Superior temporal gyrus (tissue), 1 donor: ENCODE data around the gene ATF6B.
"Not testable (repeated sequence)": the region's sequence is repeated elsewhere in the genome, so short reads cannot be mapped to it uniquely, and the experiment has no call there.

ENCODE experiments used
- DNase-seq: peaks from one replicate; pipeline ENCODE4 v3.0.0-alpha.2; 2016; ENCODE audit errors: extremely low spot score

ATF6B gene

DNA sequence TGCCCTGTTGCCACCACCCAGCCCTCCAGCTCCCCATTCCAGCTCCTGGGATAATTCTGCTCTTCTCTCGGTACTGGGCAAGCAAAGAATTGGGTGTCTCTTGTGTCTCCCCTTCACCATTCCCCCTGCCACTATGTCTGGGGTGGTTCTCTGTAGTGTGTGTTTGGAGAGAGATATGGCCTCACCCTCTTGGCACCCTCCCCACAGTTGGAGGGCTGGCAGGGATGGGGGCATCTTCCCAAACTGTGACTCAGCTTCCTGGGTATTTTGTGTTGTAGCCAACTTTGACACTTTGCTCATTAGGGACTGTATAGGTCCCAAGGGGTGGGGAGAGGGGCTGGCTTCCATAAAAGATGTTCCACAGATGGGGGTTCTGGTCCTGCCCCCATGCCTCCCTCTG lies 20.6 kb downstream of the ATF6B start:
- no peak for DNase-seq

DNA sequence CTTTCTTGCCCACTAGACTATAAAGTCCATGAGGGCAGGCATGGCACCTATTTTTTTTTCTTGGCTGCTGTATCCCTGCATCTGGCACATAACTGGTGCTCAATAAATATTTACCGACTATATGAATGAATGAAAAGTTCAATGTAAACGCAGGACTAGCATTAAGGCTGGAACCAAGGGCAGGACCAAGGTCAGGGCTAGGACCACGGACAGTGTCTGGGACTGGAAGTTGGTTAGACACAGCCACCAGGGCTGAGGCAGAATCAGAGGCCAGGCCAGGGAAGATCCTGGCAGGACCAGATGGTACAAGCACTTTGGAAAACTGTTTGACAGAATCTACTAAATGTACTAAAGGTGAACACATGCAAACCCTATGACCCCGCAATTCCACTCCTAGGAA lies 22.6 kb downstream of the ATF6B start:
- no peak for DNase-seq

DNA sequence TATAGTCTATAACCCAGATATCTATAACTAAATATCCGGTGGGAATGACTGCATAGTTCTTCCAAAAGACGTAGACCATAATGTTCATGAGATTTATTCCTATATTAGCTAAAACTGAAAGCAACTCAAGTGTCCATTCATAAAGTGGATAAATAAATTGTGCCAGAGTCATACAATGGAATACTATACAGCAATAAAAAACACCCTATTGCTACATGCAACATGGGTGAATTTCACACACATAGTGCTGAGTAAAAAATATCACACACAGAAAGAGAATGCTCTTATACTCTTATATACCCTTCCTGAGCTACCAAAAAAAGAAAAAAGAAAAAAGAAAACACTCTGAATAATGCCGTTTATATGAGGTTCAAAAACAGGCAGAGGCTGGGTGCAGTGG lies 25.8 kb downstream of the ATF6B start:
- no peak for DNase-seq

DNA sequence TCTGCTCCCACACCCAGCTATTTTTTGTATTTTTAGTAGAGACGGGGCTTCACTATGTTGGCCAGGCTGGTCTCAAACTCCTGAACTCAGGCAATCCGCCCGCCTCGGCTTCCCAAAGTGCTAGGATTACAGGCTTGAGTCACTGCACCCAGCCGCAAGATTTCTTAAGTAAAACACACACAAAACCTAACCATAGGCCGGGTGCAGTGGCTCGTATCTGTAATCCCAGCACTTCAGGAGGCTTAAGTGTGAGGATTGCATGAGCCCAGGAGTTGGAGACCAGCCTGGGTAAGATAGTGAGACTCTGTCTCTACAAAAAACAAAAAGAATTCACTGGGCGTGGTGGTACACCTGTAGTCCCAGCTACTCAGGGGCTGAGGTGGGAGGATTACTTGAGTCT lies 27.8 kb downstream of the ATF6B start:
- not testable (repeated sequence) for DNase-seq

DNA sequence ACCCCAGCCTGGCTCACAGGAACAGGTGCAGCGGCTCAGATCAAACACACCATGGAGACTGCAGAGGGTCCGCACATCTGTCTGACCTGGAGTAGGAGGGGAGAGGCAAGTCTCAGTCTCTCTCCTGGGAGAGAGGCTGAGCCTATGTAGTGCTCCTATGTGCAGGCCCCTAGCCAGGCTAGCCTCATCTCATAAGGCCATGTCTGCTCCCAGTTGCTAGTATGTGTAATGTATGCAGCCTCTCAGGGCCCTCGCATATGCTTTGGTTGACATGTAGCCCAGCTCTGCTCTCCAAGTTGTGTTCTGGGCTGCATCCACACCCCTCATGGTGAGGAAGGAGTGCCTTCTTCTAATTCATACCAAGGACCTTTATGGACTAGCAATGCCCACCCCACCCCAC lies 30.7 kb downstream of the ATF6B start:
- DNase-seq = no peak

DNA sequence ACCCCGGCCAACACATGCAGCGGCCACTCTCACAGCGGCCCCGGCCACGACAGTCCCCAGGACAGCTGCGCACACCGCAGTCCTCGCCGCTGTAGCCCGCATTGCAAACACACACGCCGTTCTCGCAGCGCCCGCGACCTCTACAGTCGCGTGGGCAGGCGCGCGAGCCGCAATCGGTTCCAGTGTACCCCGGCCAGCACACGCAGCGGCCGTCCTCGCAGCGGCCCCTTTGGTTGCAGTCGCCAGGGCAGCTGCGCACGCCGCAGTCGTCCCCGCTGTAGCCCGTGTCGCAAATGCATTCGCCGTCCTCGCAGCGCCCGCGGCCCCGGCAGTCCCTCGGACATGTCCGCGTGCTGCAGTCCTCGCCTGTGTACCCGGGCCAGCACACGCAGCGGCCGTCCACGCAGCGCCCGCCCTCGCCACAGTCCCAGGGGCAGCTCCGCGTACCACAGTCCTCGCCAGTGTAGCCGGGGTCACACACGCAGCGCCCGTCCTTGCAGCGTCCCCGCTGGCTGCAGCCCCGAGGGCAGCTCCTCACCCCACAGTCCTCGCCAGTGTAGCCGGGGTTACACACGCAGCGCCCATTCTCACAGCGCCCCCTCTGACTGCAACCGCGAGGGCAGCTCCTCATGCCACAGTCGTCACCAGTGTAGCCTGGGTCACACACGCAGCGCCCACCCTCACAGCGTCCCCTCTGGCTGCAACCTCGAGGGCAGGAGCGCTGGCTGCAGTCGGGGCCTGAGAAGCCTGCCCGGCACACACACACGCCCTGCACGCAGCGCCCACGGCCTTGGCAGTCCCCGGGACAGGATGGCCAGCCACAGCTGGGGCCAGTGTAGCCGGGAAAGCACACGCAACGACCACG lies 31.4 kb downstream of the ATF6B start:
- no peak for DNase-seq

DNA sequence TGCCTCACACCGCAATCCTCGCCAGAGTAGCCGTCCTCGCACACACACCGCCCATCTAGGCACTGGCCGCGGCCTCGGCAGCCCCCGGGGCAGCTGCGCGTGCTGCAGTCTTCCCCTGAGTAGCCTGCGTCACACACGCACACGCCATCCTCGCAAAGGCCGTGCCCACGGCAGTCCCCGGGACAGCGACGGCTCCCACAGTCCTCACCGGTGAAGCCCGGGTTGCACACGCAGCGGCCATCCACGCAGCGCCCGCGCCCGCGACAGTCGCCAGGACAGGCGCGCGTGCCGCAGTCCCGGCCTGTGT lies 32.0 kb downstream of the ATF6B start:
- DNase-seq = no peak

DNA sequence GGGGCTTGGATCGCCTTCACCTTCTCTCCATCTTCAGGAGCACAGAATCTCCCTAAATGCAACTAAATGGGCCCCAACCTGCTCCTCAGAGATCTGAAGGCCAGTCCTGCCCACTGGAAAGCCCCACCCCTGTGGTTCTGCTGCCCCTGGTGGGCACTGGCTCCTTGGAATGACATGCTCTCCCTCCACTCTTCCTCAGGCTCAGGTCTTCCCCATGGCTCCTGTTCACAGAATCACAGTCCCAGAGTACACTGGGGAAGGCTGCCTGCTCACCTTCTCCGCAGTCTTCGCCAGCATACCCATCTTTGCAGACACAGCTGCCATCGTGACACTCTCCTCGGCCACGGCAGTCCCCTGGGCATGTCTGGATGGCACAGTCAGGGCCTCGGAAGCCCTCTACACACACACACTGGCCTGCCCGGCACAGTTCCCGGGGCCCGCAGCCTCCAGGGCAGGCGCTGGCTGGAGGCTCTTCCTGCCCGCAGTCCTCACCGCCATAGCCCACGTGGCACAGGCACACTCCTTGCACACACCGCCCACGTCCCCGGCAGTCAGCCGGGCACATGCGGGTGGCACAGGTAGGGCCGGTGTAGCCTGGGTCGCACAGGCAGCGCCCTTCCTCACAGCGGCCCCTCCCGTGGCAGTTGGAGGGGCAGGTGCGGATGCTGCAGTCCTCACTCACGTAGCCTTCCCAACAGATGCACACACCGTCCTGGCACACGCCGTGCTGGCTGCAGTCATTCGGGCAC lies 32.5 kb downstream of the ATF6B start:
- no peak for DNase-seq

DNA sequence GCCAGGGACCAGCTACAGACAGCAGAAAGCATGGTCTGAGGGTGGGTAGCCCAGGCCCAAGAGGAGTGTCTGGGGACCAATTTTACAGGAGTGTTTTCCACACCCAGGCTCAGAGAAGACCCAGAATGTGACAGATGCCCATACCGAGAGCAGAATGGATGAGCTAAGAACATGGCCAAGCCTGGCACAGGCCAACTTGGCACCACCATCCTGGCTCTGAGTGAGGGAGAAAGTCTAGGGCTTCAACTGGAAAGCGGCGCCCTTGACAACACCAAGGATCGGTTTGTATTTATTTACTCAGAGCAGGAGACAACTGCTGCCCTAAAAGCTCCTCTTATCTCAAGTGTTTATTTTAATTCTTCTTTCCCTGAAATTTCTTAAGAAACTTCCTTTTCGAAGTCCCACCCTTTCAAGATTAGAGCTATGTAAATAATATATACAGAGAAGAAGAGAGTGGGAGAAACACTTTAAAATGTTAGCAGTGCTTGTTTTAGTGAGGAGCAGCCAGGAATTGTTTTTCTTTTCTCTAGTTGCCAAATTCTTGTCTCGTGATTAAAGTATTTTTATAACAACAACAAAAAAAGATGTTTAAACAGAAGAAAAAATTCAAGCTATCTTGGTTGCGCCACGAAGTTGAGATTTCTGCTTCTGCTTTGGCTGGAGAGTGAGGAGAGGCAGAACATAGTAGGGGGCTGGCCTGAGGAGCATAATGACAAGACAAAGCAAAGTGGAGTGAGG lies 35.1 kb downstream of the ATF6B start:
- peak; percentile 28 for DNase-seq

DNA sequence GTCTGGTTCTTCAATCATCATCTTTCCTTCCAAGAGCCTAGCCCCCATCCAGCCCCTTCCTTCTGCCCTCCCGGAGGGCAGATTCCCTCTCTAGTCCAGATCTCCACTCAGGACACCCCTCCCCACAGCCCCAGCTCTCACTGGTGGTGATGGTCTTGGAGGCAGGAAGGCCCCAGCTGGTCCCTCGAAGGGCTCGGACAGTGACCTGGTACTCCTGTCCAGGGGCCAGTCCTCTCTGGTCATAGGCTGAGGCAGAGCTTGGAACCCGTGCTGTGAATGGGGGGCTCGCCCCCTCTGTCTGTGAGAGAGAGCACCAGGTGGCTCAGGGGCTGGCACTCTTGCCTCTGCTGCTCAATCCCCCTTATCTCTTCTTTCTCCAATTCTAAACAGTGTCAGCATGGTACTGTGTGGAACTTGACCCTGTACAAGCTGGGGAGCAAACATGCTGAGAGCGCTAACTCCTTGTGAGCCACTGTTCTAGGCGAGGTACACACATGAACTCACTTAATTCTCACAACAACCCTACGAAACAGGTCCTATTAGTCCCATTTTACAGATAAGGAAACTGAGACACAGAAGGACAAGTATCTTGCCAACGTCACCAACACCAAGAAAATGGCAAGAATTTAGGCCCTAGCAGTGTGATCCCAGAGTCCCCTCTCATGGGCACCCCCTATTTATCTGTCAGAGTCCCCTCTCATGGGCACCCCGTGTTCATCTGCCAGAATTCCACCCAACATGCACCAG lies 38.8 kb downstream of the ATF6B start:
- DNase-seq = no peak

DNA sequence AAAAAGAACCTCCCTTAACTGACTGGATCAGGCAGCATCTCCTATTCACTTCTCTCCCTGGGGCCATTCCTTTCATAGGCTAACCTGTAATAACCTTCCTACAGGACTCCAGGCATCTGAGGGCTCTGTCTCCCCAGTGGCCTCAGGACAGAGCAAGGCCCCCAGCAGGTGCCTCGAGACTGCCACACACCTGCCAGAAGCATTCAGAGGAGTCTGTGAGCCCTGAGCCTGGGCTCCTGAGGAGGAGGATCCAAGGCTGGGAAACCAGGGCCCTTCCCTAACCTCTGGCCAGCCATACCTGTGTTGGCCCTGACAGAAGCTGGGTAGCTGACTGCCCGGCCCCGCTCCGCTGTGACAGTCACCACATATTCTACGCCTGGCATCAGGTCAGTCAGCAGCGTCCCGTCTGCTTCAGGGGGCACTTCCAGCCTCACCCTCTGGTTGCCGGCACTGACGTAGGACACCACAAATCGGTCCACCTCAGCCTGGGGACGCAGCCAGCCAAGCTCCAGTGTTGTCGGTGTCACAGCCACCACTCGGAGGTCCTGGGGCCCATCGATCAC lies 39.5 kb downstream of the ATF6B start:
- no peak for DNase-seq

DNA sequence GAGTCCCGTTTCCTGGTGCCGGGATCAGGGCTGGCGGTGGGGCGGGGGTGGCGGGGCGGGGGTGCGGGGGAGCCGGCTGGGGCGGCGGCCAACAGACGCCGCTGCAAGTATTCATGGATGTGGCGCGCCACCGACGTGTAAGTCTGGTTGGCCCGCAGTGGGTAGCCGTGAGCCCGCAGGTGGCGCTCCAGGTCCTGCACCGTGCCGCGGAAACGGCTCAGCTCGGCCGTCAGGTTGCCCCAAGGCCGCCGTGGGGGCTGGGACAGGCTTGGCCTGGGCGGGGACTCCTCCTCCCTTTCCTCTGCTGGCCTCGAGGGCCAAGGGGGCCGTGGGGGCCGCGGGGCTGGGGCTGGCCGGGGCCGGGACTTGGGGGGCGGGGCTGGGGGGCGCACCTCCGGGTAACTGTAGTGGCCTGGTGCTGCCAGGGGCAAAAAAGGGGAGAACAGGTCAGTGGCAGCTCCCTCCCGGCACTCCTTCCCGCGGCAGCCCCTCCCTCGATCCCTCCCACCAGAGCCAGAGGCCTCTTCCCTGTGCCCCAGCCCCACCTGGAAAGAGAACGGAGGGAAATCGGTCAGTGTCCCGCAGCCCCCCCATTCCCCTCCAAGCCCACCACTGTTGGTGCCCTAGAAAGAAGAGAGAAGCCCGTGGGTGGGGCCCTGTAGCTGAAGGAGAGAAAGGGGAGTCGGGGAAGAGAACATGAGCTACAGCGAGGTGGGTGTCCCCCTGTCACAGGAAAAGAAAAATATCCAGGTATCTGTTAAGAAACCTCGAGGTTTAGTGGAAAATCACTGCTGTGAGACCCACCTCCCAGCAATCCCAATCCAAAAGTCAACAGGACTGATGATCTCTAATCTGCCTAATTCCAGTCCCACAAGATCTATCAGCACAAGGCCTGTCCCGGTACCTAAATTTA lies 40.2 kb downstream of the ATF6B start:
- no peak for DNase-seq

DNA sequence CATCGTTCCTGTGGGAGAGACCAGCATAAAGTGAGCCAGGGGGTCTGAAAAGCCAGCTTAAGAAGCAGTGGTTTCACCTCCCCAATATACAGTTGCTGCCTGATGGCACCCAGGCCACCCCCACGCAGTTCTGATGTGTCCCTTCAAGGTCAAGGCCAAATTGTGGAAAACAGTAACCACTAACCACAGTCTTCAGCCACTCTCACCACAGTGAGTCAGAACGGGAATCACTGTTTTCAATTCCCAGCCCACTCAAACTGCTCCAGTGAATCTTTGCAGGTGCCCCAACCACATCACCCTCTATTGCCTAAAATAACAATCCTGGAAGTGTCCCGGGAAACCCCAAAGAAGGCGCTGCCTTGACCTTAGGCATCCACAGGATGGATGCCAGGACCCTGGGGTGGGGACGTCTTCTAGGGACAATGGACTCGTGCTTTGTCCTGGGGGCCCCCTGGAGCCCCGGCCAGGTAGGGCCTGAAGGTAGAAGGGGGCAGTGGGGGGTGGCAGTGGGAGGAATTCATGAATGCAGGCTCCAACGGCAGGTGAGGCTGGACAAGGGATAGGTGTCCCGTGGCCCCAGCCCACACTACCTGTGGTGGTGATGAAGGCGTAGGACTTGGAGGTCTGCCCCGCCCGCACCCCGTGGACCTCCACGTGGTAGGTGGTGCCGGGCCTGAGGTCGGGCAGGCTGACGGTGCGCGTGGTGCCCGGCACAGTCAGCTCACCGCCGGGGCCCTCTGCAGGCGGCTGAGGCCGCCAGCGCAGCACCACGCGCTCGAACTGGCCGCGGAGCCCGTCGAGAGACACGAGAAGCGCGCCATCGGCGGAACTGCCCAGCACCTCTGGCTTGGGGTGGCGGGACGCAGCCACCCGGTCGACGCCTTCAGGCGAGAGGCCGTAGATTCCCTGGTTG lies 41.1 kb downstream of the ATF6B start:
- DNase-seq = no peak

DNA sequence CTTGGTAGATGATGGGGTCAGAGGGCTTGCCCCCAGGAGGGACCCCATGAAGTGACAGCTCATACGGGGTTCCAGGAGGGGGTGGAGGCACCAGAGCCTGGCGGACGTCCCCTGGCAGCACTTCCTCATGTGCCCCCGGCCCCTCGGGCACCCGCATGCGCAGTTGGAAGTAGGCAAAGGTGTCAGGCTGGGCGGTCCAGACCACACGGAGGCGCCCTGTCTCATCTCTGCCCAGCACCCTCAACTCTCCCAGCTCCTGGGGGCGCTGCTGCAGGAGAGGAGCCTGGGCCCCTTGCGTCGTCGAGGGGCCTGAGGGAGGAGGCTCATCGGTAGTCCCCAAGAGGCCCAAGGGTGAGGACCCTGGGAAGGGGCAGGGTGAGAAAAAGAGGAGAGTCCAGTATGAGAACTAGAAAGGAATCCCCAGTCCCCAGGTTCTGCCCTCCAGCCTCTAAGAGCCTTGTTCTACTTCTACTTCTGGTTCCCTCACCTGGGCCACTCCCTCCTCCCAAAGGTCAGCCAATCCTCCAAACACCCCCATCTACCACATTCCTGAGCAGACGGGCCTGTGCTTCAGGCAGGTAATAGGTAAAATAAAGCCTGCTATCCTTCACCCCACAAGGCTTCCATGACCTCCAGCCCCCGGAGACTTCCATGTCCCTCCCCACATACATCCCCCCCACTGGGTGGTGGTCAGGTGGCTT lies 42.1 kb downstream of the ATF6B start:
- no peak for DNase-seq

DNA sequence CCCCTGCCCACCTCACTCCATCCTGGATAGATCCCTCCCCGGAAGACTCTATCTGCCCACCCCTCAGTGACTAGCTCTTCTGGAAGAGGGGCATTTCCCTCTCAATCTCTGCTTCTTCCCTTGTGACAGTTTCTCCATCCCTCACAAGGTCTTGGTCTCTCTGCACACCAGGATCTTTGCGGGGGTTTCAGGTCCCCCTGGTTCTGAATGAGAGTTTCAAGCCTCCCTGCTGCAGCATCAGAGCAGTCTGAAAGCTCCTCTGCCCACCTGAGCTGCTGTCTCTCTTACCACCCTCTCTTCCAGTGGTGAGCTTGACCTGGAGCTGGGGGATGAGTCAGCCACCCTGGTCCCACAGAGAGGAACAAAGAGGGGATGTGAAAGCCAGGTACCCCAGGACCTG lies 43.3 kb downstream of the ATF6B start:
- no peak for DNase-seq

DNA sequence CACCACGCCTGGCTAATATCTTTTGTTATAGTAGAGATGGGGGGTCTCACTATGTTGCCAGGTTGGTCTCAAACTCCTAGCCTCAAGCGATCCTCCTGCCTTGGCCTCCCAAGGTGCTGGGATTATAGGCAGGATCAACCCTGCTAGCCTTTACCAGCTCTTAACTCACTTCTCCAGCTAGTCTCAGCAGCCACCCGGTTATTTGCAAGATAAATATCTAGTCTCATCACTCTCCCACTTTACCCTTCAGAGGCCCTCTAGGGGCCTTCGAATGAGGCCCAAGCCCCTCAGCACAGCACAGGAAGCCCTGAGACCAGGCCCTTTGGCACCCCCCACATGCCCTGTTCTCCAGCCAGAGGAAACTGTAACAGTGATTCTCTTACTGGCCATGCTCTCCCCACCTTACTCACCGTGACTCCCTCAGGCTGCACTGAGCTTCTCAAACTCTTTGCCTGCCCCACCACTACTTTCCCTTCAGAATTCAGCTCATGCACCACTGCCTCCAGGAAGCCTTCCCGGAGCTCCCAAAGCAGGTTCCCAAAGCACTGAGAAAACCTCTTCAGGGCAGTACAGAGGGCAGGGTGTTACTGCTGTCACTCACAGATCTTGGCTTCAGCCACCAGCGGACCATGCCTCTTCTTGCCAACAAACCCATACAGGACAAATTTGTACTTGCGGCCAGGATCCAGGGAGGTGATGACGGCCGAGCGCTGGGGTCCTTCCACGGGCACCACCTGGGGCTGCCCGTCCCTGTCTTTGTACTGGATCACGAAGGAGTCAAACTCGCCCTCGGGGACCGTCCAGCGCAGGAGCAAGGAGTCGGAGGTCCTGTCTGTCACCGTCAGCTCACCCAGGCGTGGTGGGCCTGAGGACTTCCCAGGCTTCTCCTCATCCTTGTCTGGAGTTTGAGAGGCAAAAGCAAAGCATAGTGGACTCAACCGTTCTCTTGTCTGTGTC lies 44.0 kb downstream of the ATF6B start:
- DNase-seq = no peak

DNA sequence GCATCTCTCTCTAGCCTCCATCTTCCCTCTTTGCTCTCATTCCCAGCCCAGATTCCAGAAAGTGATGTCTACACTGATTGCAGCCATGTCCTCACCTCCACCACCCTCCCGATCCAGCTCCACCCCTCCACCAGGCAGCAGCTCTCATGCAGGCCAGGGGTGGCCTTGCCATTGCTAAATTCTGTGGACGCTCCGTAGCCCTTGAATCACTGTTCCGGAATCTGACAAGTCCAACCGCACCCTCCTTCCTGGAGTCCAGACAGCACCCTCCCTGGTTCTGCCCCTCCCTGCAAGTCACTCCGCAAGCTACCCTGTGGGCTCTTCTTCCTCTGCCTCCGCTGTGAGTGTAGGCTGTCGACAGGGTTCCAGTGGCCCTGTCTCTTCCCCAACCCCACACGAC lies 45.1 kb downstream of the ATF6B start:
- DNase-seq = no peak

DNA sequence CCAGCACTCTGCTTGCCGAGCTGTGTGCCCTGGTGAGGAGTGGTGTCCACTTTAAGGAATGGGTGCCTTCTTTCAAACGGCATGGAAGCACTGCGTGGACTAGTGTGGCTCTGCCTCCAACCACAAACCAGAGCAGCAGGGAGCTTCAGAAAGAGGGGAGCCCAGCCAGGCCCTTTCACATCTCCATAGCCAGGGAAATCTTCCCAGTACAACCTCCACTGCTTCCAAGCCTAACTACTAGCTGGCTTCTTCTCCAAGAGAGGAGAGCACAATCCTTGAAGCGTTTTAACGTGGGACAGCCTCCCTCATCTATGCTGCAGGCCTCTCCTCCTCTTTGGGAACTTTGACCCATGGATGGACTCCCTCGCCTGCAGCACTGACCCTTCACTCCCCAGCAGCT lies 45.6 kb downstream of the ATF6B start:
- DNase-seq = no peak
